BLaER1 treated with 17β-estradiol and CSF1 and Interleukin-3, amounts not matched to agents 10 nM and 100 nM (cell line): ENCODE results near the gene TM6SF1.

Experiments used
- H3K27ac ChIP-seq, 11 experiments: shearing (Covaris generic); formaldehyde crosslinking; 2 replicates each; pipeline ENCODE4 v1.8.1; 2022
- H3K27me3 ChIP-seq, 11 experiments: shearing (Covaris generic); formaldehyde crosslinking; 2 replicates each; pipeline ENCODE4 v1.8.1; 2022
- H3K36me3 ChIP-seq, 11 experiments: shearing (Covaris generic); formaldehyde crosslinking; 2 replicates each; pipeline ENCODE4 v1.8.1; 2022
- H3K4me1 ChIP-seq, 10 experiments: shearing (Covaris generic); formaldehyde crosslinking; 2 replicates each; pipeline ENCODE4 v1.8.1; 2022
- H3K4me2 ChIP-seq, 11 experiments: shearing (Covaris generic); formaldehyde crosslinking; 2 replicates each; pipeline ENCODE4 v1.8.1; 2022
- H3K4me3 ChIP-seq, 10 experiments: shearing (Covaris generic); formaldehyde crosslinking; 2 replicates each; pipeline ENCODE4 v1.8.1; 2022
- H3K9ac ChIP-seq, 11 experiments: shearing (Covaris generic); formaldehyde crosslinking; 2 replicates each; pipeline ENCODE4 v1.8.1; 2022
- H3K9me3 ChIP-seq, 11 experiments: shearing (Covaris generic); formaldehyde crosslinking; replicated peaks in 1 of 11; 2 replicates each; pipeline ENCODE4 v1.8.1; 2022
- H4K20me1 ChIP-seq, 11 experiments: shearing (Covaris generic); formaldehyde crosslinking; 2 replicates each; pipeline ENCODE4 v1.8.1; 2022
- Cebpa-rat ChIP-seq, 11 experiments: shearing (Covaris generic); IDR thresholded peaks; 2 replicates each; pipeline ENCODE4 v1.8.1; 2022

Gene TM6SF1

DNA sequence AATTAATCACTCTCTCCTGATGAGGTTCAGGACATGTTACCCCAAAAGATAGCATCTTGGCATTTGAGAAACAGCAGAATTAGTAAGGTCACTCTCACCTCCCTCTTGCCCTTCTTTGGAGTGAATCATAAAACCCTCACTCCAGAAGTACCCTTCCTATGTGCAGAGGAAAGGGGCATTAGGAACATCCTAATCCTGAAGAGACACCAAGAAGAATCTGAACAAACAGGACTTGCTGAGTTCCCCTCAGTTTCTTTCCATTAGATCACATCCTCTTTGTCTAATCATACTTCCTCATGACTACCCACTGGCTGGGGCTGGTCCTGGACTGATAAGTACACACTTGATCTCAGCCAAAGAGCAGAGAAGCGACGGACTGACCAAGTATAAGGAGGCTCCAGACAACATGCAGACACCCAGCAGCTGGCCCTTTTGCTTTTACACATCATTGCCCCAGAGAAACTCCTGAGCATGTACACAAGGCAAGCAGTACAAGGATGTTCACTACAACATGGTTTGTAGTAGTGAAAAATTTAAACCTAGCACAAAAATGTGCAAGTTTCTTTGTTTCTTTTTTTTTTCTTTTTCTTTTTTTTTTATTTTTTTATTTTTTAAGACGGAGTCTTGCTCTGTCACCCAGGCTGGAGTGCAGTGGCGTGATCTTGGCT, 15.0 kb upstream of the TM6SF1 start:
- peak overlapping the region in 6 of 11 experiments; percentile 9 to 50 (median 34); a peak in 5 of 22 replicates for H3K9ac ChIP-seq
- TF ChIP-seq Cebpa-rat (IDR thresholded peaks at IDR 0.05): no peak
- H3K9me3 ChIP-seq: peaks cover 0 to 8% (median 5%) of the 10 kb centered on the region in 11 experiments; a peak in 11 of 22 replicates
- H3K4me1 ChIP-seq: peaks cover 9 to 23% (median 13%) of the 10 kb centered on the region in 10 experiments
- no peaks in the 10 kb centered on the region for H3K36me3 ChIP-seq
- H3K4me2 ChIP-seq: peak overlapping the region; percentile 40 to 80 (median 58)
- H3K4me3 ChIP-seq: no peak overlapping the region
- no peaks in the 10 kb centered on the region for H3K27me3 ChIP-seq
- peak overlapping the region; percentile 20 to 72 (median 49); a peak in 19 of 22 replicates for H3K27ac ChIP-seq
- no peaks in the 10 kb centered on the region for H4K20me1 ChIP-seq

DNA sequence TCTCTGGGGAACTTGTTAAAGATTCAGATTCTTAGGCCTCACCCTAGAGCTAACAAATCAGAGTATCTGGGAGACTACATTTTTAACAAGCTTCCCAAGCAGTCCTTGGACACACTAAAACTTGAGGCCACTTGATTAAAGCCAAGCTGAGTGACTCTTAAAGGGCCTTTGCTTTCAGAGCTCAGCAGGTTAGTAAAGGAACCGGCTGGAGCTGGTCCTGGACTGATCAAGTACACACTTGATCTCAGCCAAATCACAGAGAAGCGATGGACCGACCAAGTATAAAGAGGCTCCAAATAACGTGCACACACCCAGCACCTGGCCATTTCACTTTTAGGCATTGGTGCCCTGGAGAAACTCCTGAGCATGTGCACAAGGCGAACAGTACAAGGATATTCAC, 12.9 kb upstream of the TM6SF1 start:
- Histone ChIP-seq H3K9me3 (peaks cover 7 to 18% (median 14%) of the 10 kb centered on the region in 11 experiments; a peak in 15 of 22 replicates), H4K20me1 (no peaks in the 10 kb centered on the region), H3K9ac (no peak overlapping the region), H3K4me1 (peaks cover 9 to 32% (median 15%) of the 10 kb centered on the region in 10 experiments), H3K4me2 (no peak overlapping the region), H3K27me3 (no peaks in the 10 kb centered on the region), H3K4me3 (no peak overlapping the region), H3K36me3 (no peaks in the 10 kb centered on the region), H3K27ac (no peak overlapping the region)
- no peak for TF ChIP-seq Cebpa-rat (IDR thresholded peaks at IDR 0.05)

DNA sequence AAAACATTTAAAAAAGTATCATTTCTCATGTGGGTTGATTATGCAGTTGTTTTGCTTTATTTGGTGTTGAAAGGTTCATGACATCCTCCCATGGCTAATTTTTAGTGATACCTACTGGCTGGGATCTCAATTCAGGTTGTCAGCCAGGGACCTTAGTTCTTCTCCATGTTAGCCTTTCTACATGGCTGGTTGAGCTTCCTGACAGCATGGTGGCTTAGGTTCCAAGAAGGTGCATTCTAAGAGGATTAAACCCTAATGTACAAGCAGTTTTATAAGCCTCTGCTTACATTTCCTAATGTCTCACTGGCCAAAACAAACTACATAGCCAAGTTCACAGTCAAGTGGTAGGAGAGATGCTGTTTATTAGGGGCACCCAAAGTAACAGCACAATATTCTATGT, 9.4 kb upstream of the TM6SF1 start:
- Histone ChIP-seq H4K20me1 (no peaks in the 10 kb centered on the region), H3K4me1 (peaks cover 0 to 39% (median 19%) of the 10 kb centered on the region in 10 experiments; a peak in 17 of 20 replicates), H3K4me2 (no peak overlapping the region), H3K9me3 (peaks cover 7 to 18% (median 14%) of the 10 kb centered on the region in 11 experiments; a peak in 15 of 22 replicates), H3K36me3 (no peaks in the 10 kb centered on the region), H3K27me3 (no peaks in the 10 kb centered on the region), H3K9ac (no peak overlapping the region), H3K27ac (no peak overlapping the region), H3K4me3 (no peak overlapping the region)
- no peak for TF ChIP-seq Cebpa-rat (IDR thresholded peaks at IDR 0.05)

DNA sequence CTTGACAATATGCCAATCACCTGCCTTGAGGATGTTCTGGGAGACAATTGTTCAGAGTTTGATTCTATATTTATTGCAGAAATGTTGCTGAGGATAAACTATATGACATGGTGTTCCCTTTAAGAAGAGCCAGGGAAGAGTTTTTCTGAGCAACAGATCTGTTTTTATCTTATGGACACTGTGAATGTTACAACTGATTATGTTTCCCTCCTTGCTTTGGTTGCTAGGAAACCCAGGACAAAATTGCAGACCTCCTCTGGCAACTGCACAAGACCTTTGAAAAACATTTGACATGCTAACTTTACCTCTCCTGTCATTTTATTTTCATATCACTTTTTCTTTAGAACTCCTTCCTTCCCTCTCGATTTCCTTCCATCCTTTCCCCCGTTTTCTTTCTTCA, 8.2 kb upstream of the TM6SF1 start:
- no peak overlapping the region for H3K4me3 ChIP-seq
- H3K9me3 ChIP-seq: peaks cover 7 to 18% (median 14%) of the 10 kb centered on the region in 11 experiments; a peak in 15 of 22 replicates
- TF ChIP-seq Cebpa-rat (IDR thresholded peaks at IDR 0.05): no peak
- H4K20me1 ChIP-seq: no peaks in the 10 kb centered on the region
- H3K4me1 ChIP-seq: peaks cover 0 to 33% (median 19%) of the 10 kb centered on the region in 10 experiments; a peak in 17 of 20 replicates
- no peaks in the 10 kb centered on the region for H3K36me3 ChIP-seq
- H3K9ac ChIP-seq: no peak overlapping the region
- peak overlapping the region in 6 of 11 experiments; percentile 39 to 86 (median 77); a peak in 10 of 22 replicates for H3K4me2 ChIP-seq
- peak overlapping the region in 1 of 11 experiments; percentile 10; a peak in 1 of 22 replicates for H3K27ac ChIP-seq
- no peaks in the 10 kb centered on the region for H3K27me3 ChIP-seq

- Histone ChIP-seq H3K4me1 (peaks cover 0 to 33% (median 19%) of the 10 kb centered on the region in 10 experiments; a peak in 17 of 20 replicates), H3K9me3 (peaks cover 7 to 18% (median 14%) of the 10 kb centered on the region in 11 experiments; a peak in 15 of 22 replicates), H3K27ac (peak overlapping the region in 2 of 11 experiments; percentile 7 to 10; a peak in 3 of 22 replicates), H3K4me2 (peak overlapping the region in 9 of 11 experiments; percentile 6 to 86 (median 60); a peak in 14 of 22 replicates), H4K20me1 (no peaks in the 10 kb centered on the region), H3K9ac (no peak overlapping the region), H3K27me3 (no peaks in the 10 kb centered on the region), H3K4me3 (peak overlapping the region in 1 of 10 experiments; percentile 10; a peak in 1 of 20 replicates), H3K36me3 (no peaks in the 10 kb centered on the region)
- no peak for TF ChIP-seq Cebpa-rat (IDR thresholded peaks at IDR 0.05)
These were observed 7.3 kb upstream of the TM6SF1 start for GRCh38 chr15:83100097-83100646.

- Histone ChIP-seq H3K9me3 (peaks cover 7 to 12% (median 11%) of the 10 kb centered on the region in 11 experiments; a peak in 14 of 22 replicates), H3K27me3 (peaks cover 0 to 18% (median 10%) of the 10 kb centered on the region in 11 experiments; a peak in 19 of 22 replicates), H3K4me1 (peaks cover 9 to 40% (median 26%) of the 10 kb centered on the region in 10 experiments), H3K36me3 (no peaks in the 10 kb centered on the region), H3K4me3 (no peak overlapping the region), H4K20me1 (no peaks in the 10 kb centered on the region), H3K9ac (no peak overlapping the region), H3K27ac (no peak overlapping the region), H3K4me2 (no peak overlapping the region)
- no peak for TF ChIP-seq Cebpa-rat (IDR thresholded peaks at IDR 0.05)
These were observed 5.1 kb upstream of the TM6SF1 start for GRCh38 chr15:83102346-83102745.

DNA sequence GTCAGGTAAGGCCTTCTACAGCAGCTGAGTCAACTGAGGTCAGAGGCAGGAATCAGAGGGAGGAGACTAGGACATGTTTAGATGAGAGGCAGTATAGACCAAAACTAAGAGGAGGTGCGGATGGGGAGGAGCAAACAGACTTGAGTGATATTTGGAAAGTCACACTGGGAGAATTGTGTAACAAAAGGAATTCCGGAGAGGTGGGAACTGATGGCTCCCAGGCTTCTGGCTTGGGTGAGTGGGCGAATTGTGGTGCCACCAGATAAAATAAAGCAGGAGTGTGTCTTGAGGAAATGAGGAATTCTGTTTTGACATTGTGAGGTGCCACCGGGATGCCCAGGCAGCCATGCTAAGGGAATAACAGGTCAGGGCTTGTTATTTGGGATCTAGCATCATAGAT, 3.3 kb upstream of the TM6SF1 start:
- Histone ChIP-seq H3K27ac (no peak overlapping the region), H3K4me2 (no peak overlapping the region), H3K9ac (no peak overlapping the region), H3K9me3 (no peaks in the 10 kb centered on the region), H4K20me1 (peaks cover 0 to 3% (median 0%) of the 10 kb centered on the region in 11 experiments; a peak in 2 of 22 replicates), H3K4me1 (peaks cover 27 to 52% (median 39%) of the 10 kb centered on the region in 10 experiments), H3K4me3 (no peak overlapping the region), H3K27me3 (peaks cover 0 to 27% (median 19%) of the 10 kb centered on the region in 11 experiments; a peak in 19 of 22 replicates), H3K36me3 (no peaks in the 10 kb centered on the region)
- TF ChIP-seq Cebpa-rat (IDR thresholded peaks at IDR 0.05): no peak

DNA sequence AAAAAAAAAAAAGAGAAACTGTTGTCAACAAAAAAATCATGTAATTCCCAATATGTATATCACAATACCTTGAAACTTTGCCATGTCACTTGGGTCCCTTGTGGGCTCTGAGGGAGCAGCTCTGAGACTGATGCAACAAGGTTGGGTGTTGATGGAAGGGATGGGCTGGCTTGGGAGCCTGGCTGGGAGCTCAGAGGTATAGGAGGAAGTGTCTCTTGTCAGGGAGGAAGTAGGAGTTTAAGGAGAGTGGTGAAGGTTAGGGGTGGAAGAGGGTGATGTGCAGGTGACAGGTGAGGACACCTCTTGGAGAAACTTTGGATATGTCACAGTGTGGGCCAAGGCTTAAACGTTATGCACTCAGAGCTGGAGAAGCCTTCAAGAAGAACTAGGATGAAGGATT, 2.0 kb upstream of the TM6SF1 start:
- H3K27ac ChIP-seq: no peak overlapping the region
- no peak overlapping the region for H3K4me3 ChIP-seq
- no peak overlapping the region for H3K9ac ChIP-seq
- TF ChIP-seq Cebpa-rat (IDR thresholded peaks at IDR 0.05): no peak
- 0 out of 22 replicates have a peak, but pooled peaks cover 0 to 1% (median 0%) of the 10 kb centered on the region in 11 experiments for H3K36me3 ChIP-seq
- H4K20me1 ChIP-seq: peaks cover 0 to 15% (median 0%) of the 10 kb centered on the region in 11 experiments; a peak in 10 of 22 replicates
- no peak overlapping the region for H3K4me2 ChIP-seq
- no peaks in the 10 kb centered on the region for H3K9me3 ChIP-seq
- peaks cover 34 to 53% (median 43%) of the 10 kb centered on the region in 10 experiments for H3K4me1 ChIP-seq
- peaks cover 0 to 27% (median 19%) of the 10 kb centered on the region in 11 experiments; a peak in 19 of 22 replicates for H3K27me3 ChIP-seq

GRCh38 chr15:83107841-83108181, 366 bp downstream of the TM6SF1 start:
- no peak for TF ChIP-seq Cebpa-rat (IDR thresholded peaks at IDR 0.05)
- peak overlapping the region; percentile 92 to 100 (median 98) for H3K4me2 ChIP-seq
- peak overlapping the region; percentile 64 to 92 (median 82) for H3K27ac ChIP-seq

More at GRCh38 chr15:83107841-83108181, 366 bp downstream of the TM6SF1 start:
- Histone ChIP-seq H3K4me3 (peak overlapping the region; percentile 69 to 91 (median 76)), H4K20me1 (peaks cover 0 to 36% (median 5%) of the 10 kb centered on the region in 11 experiments; a peak in 10 of 22 replicates), H3K4me1 (peaks cover 28 to 45% (median 42%) of the 10 kb centered on the region in 10 experiments), H3K36me3 (peaks cover 0 to 23% (median under 1%) of the 10 kb centered on the region in 11 experiments; a peak in 8 of 22 replicates), H3K27me3 (peaks cover 0 to 27% (median 19%) of the 10 kb centered on the region in 11 experiments; a peak in 19 of 22 replicates), H3K9me3 (no peaks in the 10 kb centered on the region), H3K9ac (peak overlapping the region; percentile 63 to 89 (median 83))
